ENCODE data around the gene TFCP2L1.

Gene TFCP2L1

DNA sequence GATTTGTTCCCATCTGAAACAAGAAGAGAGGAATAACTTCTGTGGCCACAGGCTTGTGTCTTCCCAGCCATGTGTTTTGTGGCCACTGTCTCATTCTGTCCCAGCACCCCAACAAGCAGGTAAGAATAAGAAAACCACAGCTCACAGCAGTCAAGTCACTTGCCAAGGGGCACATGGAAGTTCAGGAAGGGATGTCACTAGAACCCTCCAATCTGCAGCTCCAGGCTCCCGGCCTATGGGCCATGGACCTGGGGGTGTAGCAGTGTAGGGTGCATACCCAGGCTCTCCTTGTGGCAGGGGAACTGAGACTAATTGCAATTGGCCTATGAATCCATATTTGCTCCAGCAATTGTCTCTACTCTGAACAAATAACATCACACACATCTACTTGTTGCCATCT is 112.5 kb downstream of the TFCP2L1 start:
- Histone ChIP-seq H2AFZ (ENCODE audit: low read length) (no peak overlapping the region), H3K36me3 (ENCODE audit: insufficient read depth, low read length) (no peaks in the 10 kb centered on the region), H3K9me3 (ENCODE audit: low read length) (no peaks in the 10 kb centered on the region), H3K27ac (ENCODE audit: low read depth, low read length, poor library complexity, severe bottlenecking) (no peak overlapping the region), H3K79me2 (ENCODE audit: insufficient read depth, low read length) (no peaks in the 10 kb centered on the region), H3K4me2 (ENCODE audit: low read length) (no peak overlapping the region), H3K4me1 (ENCODE audit: insufficient read depth, low read length, severe bottlenecking) (no peaks in the 10 kb centered on the region), H3K9ac (ENCODE audit: low read length) (no peak overlapping the region), H4K20me1 (ENCODE audit: insufficient read depth, low read length) (no peaks in the 10 kb centered on the region), H3F3A (ENCODE audit: insufficient read depth, low read length) (no peaks in the 10 kb centered on the region), H3K27me3 (ENCODE audit: insufficient read depth, low read length) (peaks cover 5% of the 10 kb centered on the region; the same call in 1 of the 2 replicates), H3K4me3 (ENCODE audit: low read depth, low read length, poor library complexity, severe bottlenecking) (no peak overlapping the region), H3K9me2 (ENCODE audit: low read depth, low read length) (no peaks in the 10 kb centered on the region)
- TF ChIP-seq, protein P1, sequence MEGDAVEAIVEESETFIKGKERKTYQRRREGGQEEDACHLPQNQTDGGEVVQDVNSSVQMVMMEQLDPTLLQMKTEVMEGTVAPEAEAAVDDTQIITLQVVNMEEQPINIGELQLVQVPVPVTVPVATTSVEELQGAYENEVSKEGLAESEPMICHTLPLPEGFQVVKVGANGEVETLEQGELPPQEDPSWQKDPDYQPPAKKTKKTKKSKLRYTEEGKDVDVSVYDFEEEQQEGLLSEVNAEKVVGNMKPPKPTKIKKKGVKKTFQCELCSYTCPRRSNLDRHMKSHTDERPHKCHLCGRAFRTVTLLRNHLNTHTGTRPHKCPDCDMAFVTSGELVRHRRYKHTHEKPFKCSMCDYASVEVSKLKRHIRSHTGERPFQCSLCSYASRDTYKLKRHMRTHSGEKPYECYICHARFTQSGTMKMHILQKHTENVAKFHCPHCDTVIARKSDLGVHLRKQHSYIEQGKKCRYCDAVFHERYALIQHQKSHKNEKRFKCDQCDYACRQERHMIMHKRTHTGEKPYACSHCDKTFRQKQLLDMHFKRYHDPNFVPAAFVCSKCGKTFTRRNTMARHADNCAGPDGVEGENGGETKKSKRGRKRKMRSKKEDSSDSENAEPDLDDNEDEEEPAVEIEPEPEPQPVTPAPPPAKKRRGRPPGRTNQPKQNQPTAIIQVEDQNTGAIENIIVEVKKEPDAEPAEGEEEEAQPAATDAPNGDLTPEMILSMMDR (IDR thresholded peaks at IDR 0.05; ENCODE audit: low read length), result no peak
- TF ChIP-seq EZH2 (IDR thresholded peaks at IDR 0.05; ENCODE audit: borderline replicate concordance, low read length), result no peak

DNA sequence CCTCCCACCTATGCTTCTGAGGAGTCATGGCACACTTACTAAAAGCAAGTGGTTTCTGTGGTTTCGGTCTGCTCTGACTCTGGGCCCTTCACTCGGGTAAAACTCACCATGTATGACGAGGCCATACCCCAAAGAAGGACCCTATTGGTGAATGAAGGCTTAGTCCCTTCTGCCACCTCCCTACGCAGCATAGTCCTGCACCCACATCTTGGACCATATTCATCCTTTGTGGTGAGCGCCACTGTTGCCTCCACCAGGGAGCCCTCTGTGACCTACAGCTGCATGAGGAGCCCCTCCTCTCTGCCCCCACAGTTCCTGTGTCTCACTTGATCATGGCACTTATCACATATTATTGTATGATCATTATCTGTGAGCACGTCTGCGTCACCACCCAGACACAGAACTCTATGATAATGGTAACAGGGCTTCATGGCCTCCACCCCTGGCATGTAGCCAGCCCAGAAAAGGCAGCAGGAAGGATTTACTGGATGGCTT is 113.3 kb downstream of the TFCP2L1 start:
- Histone ChIP-seq H3K79me2 (ENCODE audit: insufficient read depth, low read length) (no peaks in the 10 kb centered on the region), H3K36me3 (ENCODE audit: insufficient read depth, low read length) (no peaks in the 10 kb centered on the region), H3K27ac (ENCODE audit: low read depth, low read length, poor library complexity, severe bottlenecking) (no peak overlapping the region), H4K20me1 (ENCODE audit: insufficient read depth, low read length) (no peaks in the 10 kb centered on the region), H3K9me3 (ENCODE audit: low read length) (no peaks in the 10 kb centered on the region), H3K4me1 (ENCODE audit: insufficient read depth, low read length, severe bottlenecking) (no peaks in the 10 kb centered on the region), H2AFZ (ENCODE audit: low read length) (no peak overlapping the region), H3K4me3 (ENCODE audit: low read depth, low read length, poor library complexity, severe bottlenecking) (no peak overlapping the region), H3K4me2 (ENCODE audit: low read length) (no peak overlapping the region), H3K9me2 (ENCODE audit: low read depth, low read length) (no peaks in the 10 kb centered on the region), H3K9ac (ENCODE audit: low read length) (no peak overlapping the region), H3K27me3 (ENCODE audit: insufficient read depth, low read length) (peaks cover 5% of the 10 kb centered on the region; the same call in 1 of the 2 replicates), H3F3A (ENCODE audit: insufficient read depth, low read length) (no peaks in the 10 kb centered on the region)
- TF ChIP-seq, protein P1 (IDR thresholded peaks at IDR 0.05; ENCODE audit: low read length), result no peak
- TF ChIP-seq EZH2 (IDR thresholded peaks at IDR 0.05; ENCODE audit: borderline replicate concordance, low read length), result no peak

DNA sequence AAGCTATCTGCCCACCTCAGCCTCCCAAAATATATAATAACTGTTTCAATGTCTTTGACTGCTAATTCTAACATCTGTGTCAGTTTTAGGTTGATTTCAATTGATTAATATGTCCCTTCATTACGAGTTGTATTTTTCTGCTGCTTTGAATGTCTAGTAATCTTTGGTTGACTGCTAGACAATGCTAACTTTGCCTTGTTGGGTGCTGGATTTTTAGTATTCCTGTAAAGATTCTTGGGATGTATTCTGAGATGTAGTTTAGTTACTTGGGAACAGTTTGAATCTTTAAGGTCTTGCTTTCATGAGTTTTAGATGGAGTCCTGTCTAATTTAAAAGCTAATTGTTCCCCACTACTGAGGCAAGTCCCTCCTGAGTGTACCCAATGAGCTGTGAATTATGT is 114.4 kb downstream of the TFCP2L1 start:
- Histone ChIP-seq H3K9me3 (ENCODE audit: low read length) (no peaks in the 10 kb centered on the region), H2AFZ (ENCODE audit: low read length) (no peak overlapping the region), H3F3A (ENCODE audit: insufficient read depth, low read length) (no peaks in the 10 kb centered on the region), H4K20me1 (ENCODE audit: insufficient read depth, low read length) (no peaks in the 10 kb centered on the region), H3K9me2 (ENCODE audit: low read depth, low read length) (no peaks in the 10 kb centered on the region), H3K4me3 (ENCODE audit: low read depth, low read length, poor library complexity, severe bottlenecking) (no peak overlapping the region), H3K79me2 (ENCODE audit: insufficient read depth, low read length) (no peaks in the 10 kb centered on the region), H3K4me1 (ENCODE audit: insufficient read depth, low read length, severe bottlenecking) (no peaks in the 10 kb centered on the region), H3K36me3 (ENCODE audit: insufficient read depth, low read length) (no peaks in the 10 kb centered on the region), H3K27ac (ENCODE audit: low read depth, low read length, poor library complexity, severe bottlenecking) (no peak overlapping the region), H3K9ac (ENCODE audit: low read length) (no peak overlapping the region), H3K27me3 (ENCODE audit: insufficient read depth, low read length) (peaks cover 5% of the 10 kb centered on the region; the same call in 1 of the 2 replicates), H3K4me2 (ENCODE audit: low read length) (no peak overlapping the region)
- TF ChIP-seq, protein P1 (IDR thresholded peaks at IDR 0.05; ENCODE audit: low read length), result no peak
- no peak for TF ChIP-seq EZH2 (IDR thresholded peaks at IDR 0.05; ENCODE audit: borderline replicate concordance, low read length)

Measured in OCI-LY1 (cell line).